Measurements from ENCODE around the gene TMEM139.

The TMEM139 gene

DNA sequence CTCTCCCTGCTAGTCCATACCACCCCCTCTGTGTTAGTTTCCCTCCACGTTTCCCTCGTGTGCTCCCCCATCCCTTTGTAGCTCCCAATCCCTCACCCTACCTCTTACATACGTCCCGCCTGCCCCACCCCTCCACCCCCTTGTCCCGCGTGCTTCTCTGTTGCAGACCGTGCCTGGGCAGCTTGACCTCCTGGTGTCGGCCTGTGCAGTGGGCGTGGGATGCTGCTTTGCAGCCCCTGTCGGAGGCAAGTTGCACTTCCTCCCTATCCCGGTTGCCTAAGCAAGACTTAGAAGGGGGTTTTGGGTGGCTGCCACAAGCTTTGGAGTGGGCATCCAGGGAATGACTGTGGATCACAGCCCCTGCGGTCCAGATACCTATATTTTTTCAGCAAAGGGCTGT lies 38.9 kb downstream of the TMEM139 start:
- no peak for DNase-seq (ENCODE audit: low spot score)

DNA sequence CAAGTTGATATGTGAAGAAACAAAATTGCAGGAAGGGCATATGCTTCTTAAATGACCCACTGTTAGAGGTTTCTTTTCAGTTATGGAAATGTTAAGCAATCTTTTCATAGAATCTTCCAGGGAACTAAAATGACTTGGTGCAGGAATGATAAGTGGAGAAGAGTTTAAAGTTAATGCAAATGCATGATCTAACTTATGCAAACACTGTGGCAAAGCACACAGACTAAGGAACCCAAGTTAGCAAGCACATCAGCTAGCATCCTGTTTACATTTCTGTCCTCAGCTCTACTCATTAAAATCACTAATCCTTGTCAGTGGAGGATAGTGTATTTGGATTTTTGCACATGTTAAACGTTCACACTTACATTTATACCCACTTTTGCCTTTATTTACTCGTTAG lies 40.5 kb downstream of the TMEM139 start:
- no peak for DNase-seq (ENCODE audit: low spot score)

DNA sequence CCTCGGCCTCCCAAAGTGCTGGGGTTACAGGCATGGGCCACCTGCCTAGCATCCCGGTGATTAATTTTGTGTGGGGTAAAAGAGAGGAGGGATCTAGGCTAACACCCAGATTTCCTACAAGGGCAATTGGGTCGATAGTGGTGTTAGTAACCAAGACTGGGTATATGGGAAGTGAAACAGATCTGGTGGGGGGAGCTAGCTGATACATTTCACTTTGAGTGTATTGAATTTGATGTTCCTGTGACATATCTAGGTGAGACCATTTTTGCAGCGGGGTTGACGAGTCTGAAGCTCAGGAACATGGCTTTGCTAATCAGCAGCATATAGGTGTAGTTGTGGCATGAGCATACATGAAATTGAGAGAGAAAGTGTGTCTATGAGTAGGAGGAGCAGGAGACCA lies 43.1 kb downstream of the TMEM139 start:
- no peak for DNase-seq (ENCODE audit: low spot score)

DNA sequence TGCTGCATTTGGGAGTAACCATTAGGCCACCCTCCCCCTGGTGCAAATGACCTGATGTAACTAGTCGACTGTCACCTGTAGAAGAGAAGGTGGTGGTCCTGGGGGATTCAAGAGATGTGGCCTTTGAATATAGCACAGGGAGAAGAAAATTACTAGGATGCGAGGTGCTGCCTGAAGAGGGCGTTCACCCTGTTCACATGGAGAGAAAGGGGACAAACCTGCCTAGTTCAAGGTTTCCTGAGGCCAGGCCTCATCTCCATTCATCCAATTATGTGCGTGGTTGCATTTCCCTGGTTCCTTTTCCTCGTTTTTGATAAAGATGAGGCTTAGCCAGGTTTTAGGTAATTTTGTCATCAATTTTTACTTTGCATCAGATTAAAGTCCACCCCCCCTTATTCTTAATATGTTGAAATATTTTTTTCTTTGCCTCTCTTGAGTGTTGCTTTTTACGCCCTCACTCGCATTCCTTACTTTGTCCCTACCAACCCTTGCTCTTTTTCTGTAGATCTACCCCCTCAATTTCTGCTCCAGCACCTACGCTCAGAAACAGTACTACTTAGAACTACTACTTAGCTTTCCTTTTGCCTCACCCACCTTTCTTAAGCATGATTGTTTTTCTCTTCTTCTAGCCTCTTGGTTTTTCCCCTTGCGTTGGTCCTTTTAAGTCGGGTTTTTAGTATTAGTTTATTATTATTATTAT lies 44.9 kb downstream of the TMEM139 start:
- no peak for DNase-seq (ENCODE audit: low spot score)

DNA sequence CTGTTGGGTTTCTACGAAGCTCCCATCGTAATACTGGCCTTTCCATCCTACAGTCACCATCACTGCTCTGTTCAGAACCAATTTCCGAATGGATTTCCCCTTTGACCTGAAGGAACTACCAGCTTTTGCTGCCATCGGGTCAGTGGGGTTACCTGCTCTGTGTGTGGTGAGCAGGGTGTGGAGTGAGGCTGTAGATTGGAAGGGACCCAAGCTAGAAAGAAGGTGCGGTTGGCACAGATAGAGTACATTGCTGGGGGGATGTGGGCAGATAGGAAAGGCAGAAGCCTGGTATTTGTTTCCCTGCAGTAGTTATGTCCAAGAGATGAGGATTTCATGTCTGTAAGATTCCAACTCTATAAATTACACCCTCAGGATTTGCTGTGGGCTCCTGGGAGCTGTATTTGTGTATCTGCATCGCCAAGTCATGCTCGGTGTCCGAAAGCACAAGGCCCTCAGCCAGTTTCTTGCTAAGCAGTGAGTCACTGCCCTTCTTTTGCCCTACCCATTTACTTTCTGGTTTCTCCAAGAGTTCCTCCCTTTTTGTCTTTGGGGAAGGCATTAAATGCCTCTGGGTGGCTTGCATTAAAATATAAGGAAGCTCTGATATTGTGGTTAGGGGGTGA lies 46.5 kb downstream of the TMEM139 start:
- peak; percentile 89 for DNase-seq (ENCODE audit: low spot score)

DNA sequence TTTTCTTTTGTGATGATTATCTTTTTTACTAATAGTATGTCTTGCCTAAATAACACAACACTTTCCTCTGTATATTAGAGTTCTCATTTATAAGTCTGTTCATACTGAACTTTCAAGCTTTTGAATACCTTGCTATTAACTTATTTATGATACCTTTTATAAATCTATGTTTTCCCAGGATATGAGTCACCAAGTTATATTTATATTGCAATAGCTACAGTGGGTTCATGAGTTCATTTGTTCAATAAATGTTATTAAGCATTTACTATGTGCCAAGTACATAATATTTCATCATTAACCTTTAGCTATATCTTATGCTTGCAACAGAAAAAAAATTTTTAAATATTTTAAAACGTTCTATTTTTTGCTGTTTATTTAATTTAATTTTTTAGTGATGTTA lies 49.5 kb downstream of the TMEM139 start:
- no peak for DNase-seq (ENCODE audit: low spot score)

DNA sequence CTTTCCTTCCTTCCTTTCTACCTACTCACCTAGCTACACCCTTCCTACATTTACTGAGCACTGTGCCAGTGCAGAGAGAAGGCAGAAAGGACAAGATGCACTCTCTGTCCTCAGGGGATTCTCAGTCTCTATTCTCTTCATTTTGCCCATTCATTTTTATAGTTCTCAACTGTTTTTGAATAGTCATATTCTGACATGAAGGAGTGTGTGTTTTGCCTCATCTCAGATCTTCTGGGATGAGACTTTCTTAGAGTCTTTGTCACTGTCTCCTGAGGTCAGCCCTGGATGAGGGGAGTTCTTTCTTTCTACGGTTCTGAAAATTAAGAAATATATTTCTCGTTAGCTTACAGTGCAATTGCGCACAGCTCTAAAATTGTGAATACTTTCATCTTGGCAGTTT lies 52.5 kb downstream of the TMEM139 start:
- no peak for DNase-seq (ENCODE audit: low spot score)

Data from hepatic stellate cell (primary cell).